SK-N-SH (cell line): ENCODE results near the gene CDH19. TPM values are rescaled to one million over a fixed set of nuclear protein-coding genes. Genes with fewer than 3 reads are reported as not detected.

Experiments
- CTCF ChIA-PET: fragments of 300-600, 350-600 bp; formaldehyde crosslinking; extraction: SDS; loops from one replicate; lab custom pipeline; 2021; lab: Yijun Ruan, JAX
- POLR2A ChIA-PET: fragments of 350-600 bp; sonication (Branson Sonifier 250); formaldehyde crosslinking; extraction: SDS; loops from one replicate; lab custom pipeline; 2020; ENCODE audit warnings: antibody characterized with exemption, inconsistent platforms; lab: Yijun Ruan, JAX
- DNase-seq: peaks from one replicate; pipeline ENCODE4 v3.0.0; 2012
- H2AFZ ChIP-seq: fragments of 200-600 bp; sonication (generic); 2 replicates; pipeline ENCODE4 v1.8.1; 2016; ENCODE audit warnings: antibody characterized with exemption, mild to moderate bottlenecking, low read depth
- H3F3A ChIP-seq: fragments of 200-600 bp; sonication (generic); replicated peaks from 2 replicates; pipeline ENCODE3; 2016; ENCODE audit warnings: antibody characterized with exemption, mild to moderate bottlenecking; ENCODE audit not compliant: insufficient read depth
- H3K27ac ChIP-seq, 2 experiments: fragments of 200-500 bp in 1 of 2; fragments of 200-600 bp in 1 of 2; sonication (Bioruptor generic) in 1 of 2; sonication (generic), shearing (Covaris generic) in 1 of 2; 2 replicates each; pipeline versions ENCODE4 v1.5.1 to v1.6.1; 2014 to 2016; ENCODE audit warnings: low read depth in 2 of 2, inconsistent platforms in 1 of 2, low read length in 1 of 2, mild to moderate bottlenecking in 1 of 2, mixed read lengths in 1 of 2
- H3K27me3 ChIP-seq: fragments of 200-600 bp; sonication (generic), shearing (Covaris generic); 2 replicates; pipeline ENCODE4 v1.6.1; 2016; ENCODE audit warnings: mixed run types; ENCODE audit not compliant: insufficient read depth
- H3K36me3 ChIP-seq, 2 experiments: fragments of 200-500 bp in 1 of 2; fragments of 200-600 bp in 1 of 2; sonication (Bioruptor generic) in 1 of 2; sonication (generic) in 1 of 2; replicated peaks in 1 of 2; 2 replicates each; pipeline versions ENCODE3 to v1.5.1; 2014 to 2016; ENCODE audit warnings: low read length in 1 of 2, mild to moderate bottlenecking in 1 of 2; ENCODE audit not compliant: insufficient read depth in 2 of 2, control insufficient read depth in 1 of 2
- H3K4me1 ChIP-seq, 2 experiments: fragments of 200-500 bp in 1 of 2; fragments of 200-600 bp in 1 of 2; sonication (Bioruptor generic) in 1 of 2; sonication (generic), shearing (Covaris generic) in 1 of 2; 2 replicates each; pipeline versions ENCODE4 v1.5.1 to v1.6.1; 2014 to 2016; ENCODE audit warnings: low read depth in 1 of 2, low read length in 1 of 2, mixed run types in 1 of 2; ENCODE audit not compliant: insufficient read depth in 2 of 2, control insufficient read depth in 1 of 2
- H3K4me2 ChIP-seq: fragments of 200-600 bp; sonication (generic), shearing (Covaris generic); 2 replicates; pipeline ENCODE4 v1.6.1; 2017; ENCODE audit warnings: mixed run types
- H3K4me3 ChIP-seq, 2 experiments: fragments of 200-500 bp in 1 of 2; fragments of 200-600 bp in 1 of 2; sonication (Bioruptor generic) in 1 of 2; sonication (generic), shearing (Covaris generic) in 1 of 2; 2 replicates each; pipeline versions ENCODE4 v1.5.1 to v1.8.1; 2014 to 2016; ENCODE audit warnings: low read depth in 2 of 2, inconsistent platforms in 1 of 2, low read length in 1 of 2, mild to moderate bottlenecking in 1 of 2, mixed read lengths in 1 of 2, moderate library complexity in 1 of 2
- H3K79me2 ChIP-seq: fragments of 200-600 bp; sonication (generic); 2 replicates; pipeline ENCODE4 v1.8.1; 2017; ENCODE audit warnings: mild to moderate bottlenecking; ENCODE audit not compliant: insufficient read depth
- H3K9ac ChIP-seq: fragments of 200-600 bp; sonication (generic); 2 replicates; pipeline ENCODE4 v1.6.1; 2017; ENCODE audit warnings: mixed run types
- H3K9me2 ChIP-seq: fragments of 200-600 bp; sonication (generic); 2 replicates; pipeline ENCODE4 v1.6.1; 2017; ENCODE audit warnings: mixed run types
- H3K9me3 ChIP-seq: fragments of 200-600 bp; sonication (generic); 2 replicates; pipeline ENCODE4 v1.6.1; 2017; ENCODE audit warnings: mixed run types, mild to moderate bottlenecking, moderate library complexity
- H4K20me1 ChIP-seq: fragments of 200-600 bp; sonication (generic); 2 replicates; pipeline ENCODE4 v1.6.1; 2017; ENCODE audit warnings: mild to moderate bottlenecking, mixed run types; ENCODE audit not compliant: insufficient read depth
- CHD2 ChIP-seq: fragments of 150-350 bp; IDR thresholded peaks from 2 replicates; pipeline ENCODE4 v1.6.1; 2018; ENCODE audit warnings: low read length; ENCODE audit not compliant: partially characterized antibody
- CTCF ChIP-seq: fragments of 200-600 bp; sonication (generic); IDR thresholded peaks from 2 replicates; pipeline ENCODE4 v1.6.1; 2017; ENCODE audit warnings: antibody characterized with exemption, mild to moderate bottlenecking, moderate library complexity
- EP300 ChIP-seq, 2 experiments: IDR thresholded peaks; 2 replicates each; pipeline versions ENCODE4 v1.4.0 to v1.6.1; 2012; ENCODE audit warnings: borderline replicate concordance in 1 of 2, low read depth in 1 of 2, low read length in 1 of 2
- EZH2phosphoT487 ChIP-seq: fragments of 200-600 bp; sonication (generic); IDR thresholded peaks from 2 replicates; pipeline ENCODE4 v1.6.1; 2017; ENCODE audit warnings: low read depth, mixed run types, mild to moderate bottlenecking, antibody characterized with exemption, moderate library complexity, borderline replicate concordance
- FOSL2 ChIP-seq: IDR thresholded peaks from 2 replicates; pipeline ENCODE4 v1.4.0; 2012; ENCODE audit warnings: low read depth, mild to moderate bottlenecking, moderate library complexity, borderline replicate concordance
- GATA2 ChIP-seq: sonication (generic); formaldehyde crosslinking; IDR thresholded peaks from 2 replicates; pipeline ENCODE4 v1.5.0; 2020; ENCODE audit warnings: mild to moderate bottlenecking, missing genetic modification reagents
- JUND ChIP-seq: IDR thresholded peaks from 2 replicates; pipeline ENCODE4 v1.4.0; 2012
- MXI1 ChIP-seq: IDR thresholded peaks from 2 replicates; pipeline ENCODE4 v1.6.1; 2012; ENCODE audit warnings: mild to moderate bottlenecking, low read depth, low read length, improper control_type of control experiment
- NFIC ChIP-seq: IDR thresholded peaks from 2 replicates; pipeline ENCODE4 v1.4.0; 2012; ENCODE audit warnings: borderline replicate concordance
- NRF1 ChIP-seq: IDR thresholded peaks from 2 replicates; pipeline ENCODE4 v1.6.1; 2012; ENCODE audit warnings: low read depth, mild to moderate bottlenecking, low read length
- PBX3 ChIP-seq: IDR thresholded peaks from 2 replicates; pipeline ENCODE4; 2012
- POLR2AphosphoS5 ChIP-seq: IDR thresholded peaks from 2 replicates; pipeline ENCODE4 v1.6.1; 2012; ENCODE audit warnings: low read depth, low read length
- RCOR1 ChIP-seq: fragments of 150-350 bp; IDR thresholded peaks from 2 replicates; pipeline ENCODE4 v1.6.1; 2017; ENCODE audit warnings: antibody characterized with exemption, low read length
- RFX5 ChIP-seq: IDR thresholded peaks from 2 replicates; pipeline ENCODE4 v1.6.1; 2012; ENCODE audit warnings: mild to moderate bottlenecking, improper control_type of control experiment, low read length
- RXRA ChIP-seq: IDR thresholded peaks from 2 replicates; pipeline ENCODE4 v1.4.0; 2012; ENCODE audit warnings: low read depth, mild to moderate bottlenecking, borderline replicate concordance
- SMC3 ChIP-seq: IDR thresholded peaks from 2 replicates; pipeline ENCODE4 v1.6.1; 2012; ENCODE audit warnings: low read depth, low read length, improper control_type of control experiment
- USF1 ChIP-seq: IDR thresholded peaks from 2 replicates; pipeline ENCODE4 v1.4.0; 2012; ENCODE audit warnings: low read depth, borderline replicate concordance
- YY1 ChIP-seq: IDR thresholded peaks from 2 replicates; pipeline ENCODE4 v1.4.0; 2012; ENCODE audit warnings: low read depth, mild to moderate bottlenecking
- WGBS: methylation state at CpG from one replicate; pipeline ENCODE4 v1.1.6; 2017; ENCODE audit warnings: low lambda C conversion rate; 5-methylcytosine and 5-hydroxymethylcytosine counted together
- polyA plus RNA-seq, 3 experiments: library from polyadenylated mRNA; depleted of rRNA; stranded (reverse); fragments of >200 nt; gene quantifications; 2 replicates each; pipeline ENCODE4 v1.2.3, GENCODE V29; 2012
- TF ChIP-seq, protein P1 (sequence below): IDR thresholded peaks from 2 replicates; pipeline ENCODE4 v1.6.1; 2012; ENCODE audit warnings: mild to moderate bottlenecking, low read depth, low read length, moderate library complexity

Gene CDH19
- polyA plus RNA-seq, 1 of the 3 experiments (the other 2 are of a cell fraction): not detected

DNA sequence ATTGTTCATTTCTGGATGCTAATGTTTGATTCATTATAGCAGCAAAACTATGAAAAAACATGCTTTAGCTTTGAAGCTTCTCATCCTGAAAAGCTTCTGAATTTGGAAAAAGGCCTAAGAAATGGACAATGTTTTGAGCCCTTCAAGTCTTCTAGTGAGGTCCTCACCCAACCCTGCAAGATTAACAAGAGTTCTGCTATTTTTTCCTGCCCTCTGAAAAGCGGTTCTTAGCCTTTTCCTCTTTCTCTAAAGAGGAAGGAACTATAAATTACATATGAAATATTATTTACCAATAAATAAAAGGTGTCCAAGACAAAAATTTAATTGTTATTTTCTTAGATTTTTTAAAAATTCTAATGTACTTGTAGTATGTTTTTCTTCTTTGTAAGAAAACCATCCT, 19.9 kb upstream of the CDH19 start:
- no peak overlapping the region for H2AFZ ChIP-seq
- POLR2A ChIA-PET: no interaction called here
- WGBS: 40% methylated on average over 1 of the region's 1 CpG

More for the DNA sequence above, 19.9 kb upstream of the CDH19 start:
- no peak overlapping the region for H3K27ac ChIP-seq
- H3K9ac ChIP-seq: no peak overlapping the region
- CTCF ChIA-PET: interaction anchor here (1.4 kb wide), 1 partner anchor 8 kb away, joined by 6 read pairs; no protein-coding TSS in a partner anchor
- H3K4me1 ChIP-seq: no peaks in the 10 kb centered on the region
- H3K36me3 ChIP-seq: no peaks in the 10 kb centered on the region
- H3K9me3 ChIP-seq: no peaks in the 10 kb centered on the region
- no peaks in the 10 kb centered on the region for H3K27me3 ChIP-seq
- no peaks in the 10 kb centered on the region for H3K79me2 ChIP-seq
- H3F3A ChIP-seq: no peaks in the 10 kb centered on the region
- no peak overlapping the region for H3K4me3 ChIP-seq
- no peaks in the 10 kb centered on the region for H4K20me1 ChIP-seq
- TF ChIP-seq EP300 (IDR thresholded peaks at IDR 0.05; ENCODE audit: borderline replicate concordance in 1 of 2, low read depth in 1 of 2, low read length in 1 of 2) (no peak), CHD2 (no peak), PBX3 (no peak), JUND (no peak), POLR2AphosphoS5 (no peak), RCOR1 (no peak), EZH2phosphoT487 (no peak), GATA2 (CRISPR knock-in tag) (no peak), RXRA (no peak), YY1 (no peak), USF1 (no peak), NRF1 (no peak), MXI1 (no peak), RFX5 (no peak), SMC3 (no peak), FOSL2 (no peak), NFIC (no peak), CTCF (no peak)
- TF ChIP-seq, protein P1, sequence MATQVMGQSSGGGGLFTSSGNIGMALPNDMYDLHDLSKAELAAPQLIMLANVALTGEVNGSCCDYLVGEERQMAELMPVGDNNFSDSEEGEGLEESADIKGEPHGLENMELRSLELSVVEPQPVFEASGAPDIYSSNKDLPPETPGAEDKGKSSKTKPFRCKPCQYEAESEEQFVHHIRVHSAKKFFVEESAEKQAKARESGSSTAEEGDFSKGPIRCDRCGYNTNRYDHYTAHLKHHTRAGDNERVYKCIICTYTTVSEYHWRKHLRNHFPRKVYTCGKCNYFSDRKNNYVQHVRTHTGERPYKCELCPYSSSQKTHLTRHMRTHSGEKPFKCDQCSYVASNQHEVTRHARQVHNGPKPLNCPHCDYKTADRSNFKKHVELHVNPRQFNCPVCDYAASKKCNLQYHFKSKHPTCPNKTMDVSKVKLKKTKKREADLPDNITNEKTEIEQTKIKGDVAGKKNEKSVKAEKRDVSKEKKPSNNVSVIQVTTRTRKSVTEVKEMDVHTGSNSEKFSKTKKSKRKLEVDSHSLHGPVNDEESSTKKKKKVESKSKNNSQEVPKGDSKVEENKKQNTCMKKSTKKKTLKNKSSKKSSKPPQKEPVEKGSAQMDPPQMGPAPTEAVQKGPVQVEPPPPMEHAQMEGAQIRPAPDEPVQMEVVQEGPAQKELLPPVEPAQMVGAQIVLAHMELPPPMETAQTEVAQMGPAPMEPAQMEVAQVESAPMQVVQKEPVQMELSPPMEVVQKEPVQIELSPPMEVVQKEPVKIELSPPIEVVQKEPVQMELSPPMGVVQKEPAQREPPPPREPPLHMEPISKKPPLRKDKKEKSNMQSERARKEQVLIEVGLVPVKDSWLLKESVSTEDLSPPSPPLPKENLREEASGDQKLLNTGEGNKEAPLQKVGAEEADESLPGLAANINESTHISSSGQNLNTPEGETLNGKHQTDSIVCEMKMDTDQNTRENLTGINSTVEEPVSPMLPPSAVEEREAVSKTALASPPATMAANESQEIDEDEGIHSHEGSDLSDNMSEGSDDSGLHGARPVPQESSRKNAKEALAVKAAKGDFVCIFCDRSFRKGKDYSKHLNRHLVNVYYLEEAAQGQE: no peak
- no peaks in the 10 kb centered on the region for H3K9me2 ChIP-seq
- H3K4me2 ChIP-seq: no peak overlapping the region
- no peak for DNase-seq
